ENCODE data around the gene SH2B2.

Gene SH2B2

DNA sequence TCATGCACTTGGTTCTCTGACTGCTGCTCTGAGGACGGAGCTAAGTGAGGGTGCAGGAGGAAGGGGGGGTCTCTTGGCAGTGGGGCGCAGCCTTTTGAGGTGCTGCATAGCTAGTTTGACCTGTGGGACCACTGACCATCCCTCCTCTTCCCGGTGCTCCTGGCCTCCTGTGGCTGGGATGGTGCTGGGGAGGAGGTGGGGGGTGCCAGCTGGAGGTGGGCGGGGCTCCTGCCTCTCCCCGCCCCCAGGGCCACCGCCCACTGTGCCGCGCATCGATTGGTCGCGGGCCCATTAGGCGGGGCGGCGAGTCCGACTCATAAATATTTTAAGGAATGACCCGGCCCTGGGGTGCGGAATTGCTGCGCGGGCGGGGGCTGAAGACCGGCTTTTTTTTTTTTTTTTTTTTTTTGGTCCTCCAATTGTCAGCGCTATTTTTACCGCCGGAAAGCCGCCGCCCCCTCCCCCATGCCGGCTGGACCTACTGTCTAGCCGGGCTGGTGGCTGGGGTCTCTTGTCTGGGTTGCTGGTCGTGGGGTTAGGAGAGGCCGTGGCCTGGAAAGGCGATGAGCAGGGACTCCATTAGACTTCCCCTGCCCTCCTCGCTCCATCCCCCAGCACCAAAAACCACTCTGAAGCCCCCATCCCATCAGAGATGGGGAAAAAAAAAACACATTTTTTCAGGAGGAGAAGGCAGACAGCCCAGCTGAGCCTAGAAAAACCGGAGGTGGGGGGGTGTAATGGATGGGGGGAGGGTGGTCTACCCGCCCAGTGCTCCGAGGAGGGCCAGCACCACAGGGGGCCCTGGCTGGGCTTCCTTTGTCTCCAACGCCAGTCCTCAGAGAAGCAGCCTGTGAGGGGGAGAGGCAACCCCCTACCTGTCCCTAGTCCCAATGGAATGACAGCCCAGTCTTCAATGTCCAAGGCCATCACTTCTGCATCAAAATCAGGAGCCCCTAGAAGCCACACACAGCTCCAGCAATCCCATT, 6.4 kb downstream of the SH2B2 start:
- no peak for TF ChIP-seq CTCF (IDR thresholded peaks at IDR 0.05; ENCODE audit: low read depth, low read length, missing control alignments)
- DNase-seq (ENCODE audit: extremely low read depth, low read depth) = no peak
- H3K4me3 ChIP-seq (replicated peaks; ENCODE audit: low read depth, low read length) = no peak overlapping the region

GRCh38 chr7:102294589-102294988, 7.9 kb downstream of the SH2B2 start:
- H3K4me3 ChIP-seq (replicated peaks; ENCODE audit: low read depth, low read length) = no peak overlapping the region

GRCh38 chr7:102295346-102296178, 8.9 kb downstream of the SH2B2 start:
- TF ChIP-seq CTCF (IDR thresholded peaks at IDR 0.05; ENCODE audit: low read depth, low read length, missing control alignments) = no peak
- DNase-seq (ENCODE audit: extremely low read depth, low read depth) = no peak
- no peak overlapping the region for H3K4me3 ChIP-seq (replicated peaks; ENCODE audit: low read depth, low read length)

More at GRCh38 chr7:102294589-102294988, 7.9 kb downstream of the SH2B2 start:
- DNase-seq (ENCODE audit: extremely low read depth, low read depth) = no peak
- TF ChIP-seq CTCF (IDR thresholded peaks at IDR 0.05; ENCODE audit: low read depth, low read length, missing control alignments) = no peak

DNA sequence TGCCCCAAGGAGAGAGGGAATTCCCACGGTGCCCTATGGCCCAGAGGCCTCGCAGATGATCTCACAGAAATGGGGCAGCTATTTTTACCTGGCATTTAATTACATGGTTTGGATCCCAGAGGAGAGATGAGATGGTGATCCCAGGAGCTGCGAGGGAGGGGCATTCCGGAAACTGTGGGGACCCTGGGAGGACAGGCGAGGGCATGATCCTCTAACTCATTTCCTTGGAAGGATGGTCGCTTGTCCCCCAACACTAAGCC, 9.4 kb downstream of the SH2B2 start:
- no peak for TF ChIP-seq CTCF (IDR thresholded peaks at IDR 0.05; ENCODE audit: low read depth, low read length, missing control alignments)
- H3K4me3 ChIP-seq (replicated peaks; ENCODE audit: low read depth, low read length) = no peak overlapping the region
- no peak for DNase-seq (ENCODE audit: extremely low read depth, low read depth)

DNA sequence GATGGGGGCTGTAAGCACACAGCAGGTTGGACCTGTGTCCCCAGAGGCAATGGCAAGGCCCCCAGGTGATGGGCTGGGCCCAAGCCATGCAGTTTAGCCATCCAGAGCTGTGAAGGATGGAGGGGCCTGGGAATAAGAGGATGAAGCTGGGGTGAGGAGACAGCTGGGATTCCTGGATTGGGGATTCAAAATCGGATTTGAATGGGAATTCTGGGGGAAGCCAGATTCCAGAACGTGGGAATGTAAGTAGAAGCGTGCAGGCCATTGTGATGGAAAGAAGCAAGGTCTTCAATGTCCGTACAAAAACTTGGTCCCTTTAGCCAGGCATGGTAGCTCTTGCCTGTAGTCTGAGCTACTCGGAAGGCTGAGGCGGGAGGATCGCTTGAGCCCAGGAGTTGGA, 9.8 kb downstream of the SH2B2 start:
- TF ChIP-seq CTCF (IDR thresholded peaks at IDR 0.05; ENCODE audit: low read depth, low read length, missing control alignments) = no peak
- H3K4me3 ChIP-seq (replicated peaks; ENCODE audit: low read depth, low read length) = no peak overlapping the region
- no peak for DNase-seq (ENCODE audit: extremely low read depth, low read depth)

- H3K4me3 ChIP-seq (replicated peaks; ENCODE audit: low read depth, low read length) = no peak overlapping the region
- no peak for DNase-seq (ENCODE audit: extremely low read depth, low read depth)
- no peak for TF ChIP-seq CTCF (IDR thresholded peaks at IDR 0.05; ENCODE audit: low read depth, low read length, missing control alignments)
These were observed 11.0 kb downstream of the SH2B2 start for GRCh38 chr7:102297487-102298218.
